GM10248 (cell line): ENCODE results near the gene SLCO2A1.

ENCODE experiments used
- CTCF ChIA-PET: fragments of 300-600 bp; sonication (Branson Sonifier 250); formaldehyde crosslinking; extraction: SDS; loops from one replicate; lab custom pipeline; 2021; ENCODE audit warnings: antibody characterized with exemption; lab: Yijun Ruan, JAX
- POLR2A ChIA-PET: fragments of 350-650 bp; sonication (Branson Sonifier 250); formaldehyde crosslinking; extraction: SDS; loops from one replicate; lab custom pipeline; 2020; ENCODE audit warnings: antibody characterized with exemption; lab: Yijun Ruan, JAX
- DNase-seq: peaks from one replicate; pipeline ENCODE4 v3.0.0; 2012; ENCODE audit errors: extremely low spot score
- TF ChIP-seq, protein P1 (sequence below): IDR thresholded peaks from 2 replicates; pipeline ENCODE4 v1.5.1; 2012; ENCODE audit warnings: mild to moderate bottlenecking, low read depth; ENCODE audit errors: extremely low read depth, missing control alignments, control extremely low read depth

SLCO2A1 gene

GRCh38 chr3:133954717-133955360, 74.9 kb downstream of the SLCO2A1 start:
- CTCF ChIA-PET = interaction anchor here (1.0 kb wide), 1 partner anchor 10 kb away, joined by 3 read pairs; no protein-coding TSS in a partner anchor
- TF ChIP-seq, protein P1, sequence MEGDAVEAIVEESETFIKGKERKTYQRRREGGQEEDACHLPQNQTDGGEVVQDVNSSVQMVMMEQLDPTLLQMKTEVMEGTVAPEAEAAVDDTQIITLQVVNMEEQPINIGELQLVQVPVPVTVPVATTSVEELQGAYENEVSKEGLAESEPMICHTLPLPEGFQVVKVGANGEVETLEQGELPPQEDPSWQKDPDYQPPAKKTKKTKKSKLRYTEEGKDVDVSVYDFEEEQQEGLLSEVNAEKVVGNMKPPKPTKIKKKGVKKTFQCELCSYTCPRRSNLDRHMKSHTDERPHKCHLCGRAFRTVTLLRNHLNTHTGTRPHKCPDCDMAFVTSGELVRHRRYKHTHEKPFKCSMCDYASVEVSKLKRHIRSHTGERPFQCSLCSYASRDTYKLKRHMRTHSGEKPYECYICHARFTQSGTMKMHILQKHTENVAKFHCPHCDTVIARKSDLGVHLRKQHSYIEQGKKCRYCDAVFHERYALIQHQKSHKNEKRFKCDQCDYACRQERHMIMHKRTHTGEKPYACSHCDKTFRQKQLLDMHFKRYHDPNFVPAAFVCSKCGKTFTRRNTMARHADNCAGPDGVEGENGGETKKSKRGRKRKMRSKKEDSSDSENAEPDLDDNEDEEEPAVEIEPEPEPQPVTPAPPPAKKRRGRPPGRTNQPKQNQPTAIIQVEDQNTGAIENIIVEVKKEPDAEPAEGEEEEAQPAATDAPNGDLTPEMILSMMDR = no peak
- DNase-seq = no peak
- POLR2A ChIA-PET = no interaction called here

DNA sequence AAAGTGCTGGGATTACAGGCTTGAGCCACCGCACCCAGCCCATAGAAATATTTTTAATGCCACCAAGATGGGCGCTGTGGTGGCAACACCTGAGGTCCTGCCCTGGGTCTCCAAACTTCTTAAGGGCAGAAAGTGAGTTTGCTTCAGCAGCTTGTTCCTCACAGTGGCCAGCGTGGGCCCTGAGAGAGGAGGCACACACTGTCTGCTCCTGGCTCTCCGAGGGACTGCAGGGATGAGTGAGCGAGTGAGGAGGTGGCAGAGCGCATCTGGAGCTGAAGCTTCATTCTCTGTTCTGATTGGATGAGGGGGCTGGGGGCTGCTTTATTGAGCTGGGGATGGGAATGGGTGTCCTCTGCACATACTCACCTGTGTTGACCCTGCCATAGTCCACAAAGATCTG, 76.4 kb downstream of the SLCO2A1 start:
- DNase-seq = no peak
- ChIA-PET CTCF (interaction anchor here (1.6 kb wide), 1 partner anchor 13 kb away, joined by 4 read pairs; no protein-coding TSS in a partner anchor), POLR2A (interaction anchor here (0.7 kb wide), 1 partner anchor 15 kb away, joined by 10 read pairs; no protein-coding TSS in a partner anchor)
- TF ChIP-seq, protein P1 = no peak

- TF ChIP-seq, protein P1 = no peak
- ChIA-PET CTCF (interaction anchor here (1.2 kb wide), 1 partner anchor 17 kb away, joined by 3 read pairs; no protein-coding TSS in a partner anchor), POLR2A (no interaction called here)
- DNase-seq = no peak
Observed at GRCh38 chr3:133949438-133949837, 80.3 kb downstream of the SLCO2A1 start.

DNA sequence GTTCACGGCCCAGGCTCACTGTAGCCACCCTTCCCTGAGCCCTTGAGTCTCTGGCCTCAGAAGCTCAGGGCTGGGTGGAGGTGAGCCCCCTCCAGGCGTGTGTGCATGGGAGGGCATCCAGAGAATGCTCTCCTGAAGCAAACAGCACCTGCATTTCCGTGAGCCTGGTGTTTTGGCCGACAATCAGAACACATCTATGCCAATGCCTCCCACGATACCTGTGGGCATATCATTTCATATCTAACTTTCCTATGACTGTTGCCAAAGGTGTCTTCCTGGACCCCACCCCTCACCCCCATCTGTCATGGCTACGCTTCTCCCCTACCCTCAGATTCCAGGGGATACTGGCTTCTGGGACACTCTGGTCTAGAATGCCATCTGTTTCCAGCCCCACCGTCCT, 80.7 kb downstream of the SLCO2A1 start:
- TF ChIP-seq, protein P1 = no peak
- DNase-seq = no peak
- ChIA-PET POLR2A (no interaction called here), CTCF (interaction anchor here (1.2 kb wide), 1 partner anchor 16 kb away, joined by 3 read pairs; no protein-coding TSS in a partner anchor)

DNA sequence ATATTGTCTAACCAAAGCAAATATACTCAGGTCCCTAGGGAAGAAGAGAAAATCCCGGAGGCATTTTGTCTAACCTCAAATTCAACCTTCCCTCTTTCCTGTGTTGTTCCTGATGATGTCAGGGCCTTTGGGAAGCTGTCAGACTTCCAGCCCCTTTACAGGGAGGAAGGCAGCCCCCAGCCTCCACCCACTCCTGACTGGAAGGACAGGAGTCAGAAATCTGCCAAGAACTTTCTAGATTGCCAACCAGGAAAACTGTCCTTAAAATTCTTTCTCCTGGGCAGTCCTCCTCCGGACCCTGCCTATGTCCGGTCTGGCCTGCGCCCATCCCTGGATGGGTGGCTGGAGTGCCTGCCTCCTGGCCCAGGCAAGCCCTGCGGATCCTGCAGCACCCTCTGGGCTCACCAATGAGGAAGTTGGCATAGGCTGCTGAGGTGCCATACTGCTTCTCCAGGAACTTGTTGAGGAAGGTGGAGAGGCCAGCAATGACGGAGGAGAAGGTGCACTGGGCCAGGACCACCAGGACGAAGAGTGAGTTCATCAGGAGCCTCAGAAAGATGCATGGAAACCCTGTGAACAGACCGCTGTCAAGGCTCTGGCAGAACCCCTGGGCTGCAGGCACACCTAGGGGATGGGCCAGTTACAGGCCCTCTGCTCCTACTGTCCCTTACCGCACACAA, 81.5 kb downstream of the SLCO2A1 start:
- no peak for DNase-seq
- ChIA-PET POLR2A (no interaction called here), CTCF (no interaction called here)
- TF ChIP-seq, protein P1 = no peak

DNA sequence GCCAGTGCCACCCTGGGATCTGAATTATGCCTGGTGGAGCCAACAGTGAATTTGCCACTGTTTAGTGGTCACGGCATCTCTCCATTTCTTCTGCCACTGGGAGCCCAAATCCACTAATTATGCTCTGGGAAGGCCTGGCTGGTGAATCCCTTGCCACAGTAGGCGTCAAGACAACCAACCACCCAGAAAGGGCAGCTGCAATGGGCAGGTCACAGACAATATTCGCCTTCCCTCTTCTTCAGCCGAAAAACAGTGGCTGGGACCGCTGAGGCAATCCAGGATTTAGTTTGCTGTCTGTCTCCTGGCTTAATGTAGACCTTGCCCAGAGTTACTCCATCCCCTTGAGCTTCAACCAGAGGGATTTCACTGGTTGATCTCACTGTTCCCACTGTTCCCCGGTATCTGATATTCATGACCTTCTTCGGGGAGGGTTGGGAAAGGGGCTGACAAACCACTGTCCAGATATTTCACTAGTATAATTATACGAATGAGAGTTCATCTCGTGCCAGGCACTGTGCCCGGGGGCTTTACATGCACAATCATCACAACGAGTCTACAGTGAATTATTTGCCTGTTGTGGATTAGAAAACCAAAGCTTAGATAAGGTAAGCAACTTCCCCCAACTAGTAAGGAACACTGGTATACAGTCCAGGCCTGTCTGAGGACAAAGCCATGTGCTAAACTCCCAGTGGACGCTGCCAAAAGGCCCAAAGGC, 84.2 kb downstream of the SLCO2A1 start:
- POLR2A ChIA-PET = no interaction called here
- CTCF ChIA-PET = interaction anchor here (1.4 kb wide), 1 partner anchor 15 kb away, joined by 3 read pairs; no protein-coding TSS in a partner anchor
- no peak for DNase-seq

More for the DNA sequence above, 84.2 kb downstream of the SLCO2A1 start:
- TF ChIP-seq, protein P1 = no peak
